IMR-90 (cell line): Measurements from ENCODE around the gene DPF1. TPM values are rescaled to one million over a fixed set of nuclear protein-coding genes. Genes with fewer than 3 reads are reported as not detected.

Experiments
- ATAC-seq: fragments of 200-7000 bp; cut with Tn5 transposase; 2 replicates; pipeline ENCODE4 v1.9.1; 2020; ENCODE audit warnings: low read depth, mild to moderate bottlenecking, moderate library complexity
- BruUV-seq: library from RNA; stranded (reverse); fragments of 400-500 nt; replicated peaks from 2 replicates; lab custom pipeline; 2021; lab: Mats Ljungman, UMichigan
- CTCF ChIA-PET: fragments of 300-600 bp; formaldehyde crosslinking; extraction: SDS; loops from one replicate; lab custom pipeline; 2021; ENCODE audit warnings: antibody characterized with exemption; lab: Yijun Ruan, JAX
- POLR2A ChIA-PET: fragments of 300-600 bp; sonication (Branson Sonifier 250); formaldehyde crosslinking; loops from one replicate; lab custom pipeline; 2022; ENCODE audit warnings: antibody characterized with exemption; ENCODE audit not compliant: unreplicated experiment; lab: Charles Lee
- DNase-seq: peaks from one replicate; pipeline ENCODE4 v3.0.0; 2013
- H2AFZ ChIP-seq: replicated peaks from 2 replicates; pipeline ENCODE3; 2013; ENCODE audit warnings: low read length, mild to moderate bottlenecking; ENCODE audit not compliant: poor library complexity
- H2AK5ac ChIP-seq: 2 replicates; pipeline ENCODE4 v1.6.1; 2013; ENCODE audit warnings: low read depth, low read length, inconsistent platforms
- H2AK9ac ChIP-seq: replicated peaks from 2 replicates; pipeline ENCODE3; 2013; ENCODE audit warnings: mild to moderate bottlenecking, low read depth, low read length, moderate library complexity; ENCODE audit not compliant: poor library complexity
- H2BK120ac ChIP-seq: 2 replicates; pipeline ENCODE4 v1.6.1; 2013; ENCODE audit warnings: low read depth, low read length, inconsistent platforms
- H2BK15ac ChIP-seq: 3 replicates; pipeline ENCODE4 v1.6.1; 2013; ENCODE audit warnings: low read depth, low read length, inconsistent platforms
- H2BK20ac ChIP-seq: 2 replicates; pipeline ENCODE4 v1.6.1; 2013; ENCODE audit warnings: low read depth, mild to moderate bottlenecking, inconsistent platforms, low read length, moderate library complexity
- H2BK5ac ChIP-seq: 2 replicates; pipeline ENCODE4 v1.6.1; 2013; ENCODE audit warnings: mild to moderate bottlenecking, low read depth, low read length, inconsistent platforms; ENCODE audit not compliant: poor library complexity, severe bottlenecking
- H3K14ac ChIP-seq: replicated peaks from 2 replicates; pipeline ENCODE4 v1.6.1; 2013; ENCODE audit warnings: low read depth, low read length, inconsistent platforms
- H3K18ac ChIP-seq: 2 replicates; pipeline ENCODE4 v1.6.1; 2013; ENCODE audit warnings: low read depth, low read length, control low read depth
- H3K23ac ChIP-seq: 2 replicates; pipeline ENCODE4 v1.6.1; 2013; ENCODE audit warnings: low read depth, low read length, inconsistent platforms
- H3K27ac ChIP-seq: 2 replicates; pipeline ENCODE4 v1.5.1; 2013; ENCODE audit warnings: mild to moderate bottlenecking, control low read depth, low read length; ENCODE audit not compliant: insufficient read depth
- H3K27me3 ChIP-seq: 2 replicates; pipeline ENCODE4 v1.6.1; 2013; ENCODE audit warnings: low read length; ENCODE audit not compliant: control insufficient read depth, insufficient read depth
- H3K36me3 ChIP-seq: 2 replicates; pipeline ENCODE4 v1.6.1; 2013; ENCODE audit warnings: low read length, mixed read lengths; ENCODE audit not compliant: control insufficient read depth, insufficient read depth
- H3K4ac ChIP-seq: 2 replicates; pipeline ENCODE4 v1.6.1; 2013; ENCODE audit warnings: low read depth, low read length, inconsistent platforms
- H3K4me1 ChIP-seq: 2 replicates; pipeline ENCODE4 v1.6.1; 2013; ENCODE audit warnings: low read length, mixed read lengths; ENCODE audit not compliant: control insufficient read depth, insufficient read depth
- H3K4me2 ChIP-seq: 2 replicates; pipeline ENCODE4 v1.6.1; 2013; ENCODE audit warnings: low read depth, mild to moderate bottlenecking, control low read depth, low read length, moderate library complexity
- H3K4me3 ChIP-seq: 2 replicates; pipeline ENCODE4 v1.5.1; 2013; ENCODE audit warnings: low read depth, mild to moderate bottlenecking, control low read depth, low read length, moderate library complexity; ENCODE audit not compliant: insufficient read depth
- H3K56ac ChIP-seq: 2 replicates; pipeline ENCODE4 v1.6.1; 2013; ENCODE audit warnings: low read length, inconsistent platforms; ENCODE audit not compliant: insufficient read depth; ENCODE audit errors: extremely low read depth
- H3K79me1 ChIP-seq, 2 experiments: 2 replicates each; pipeline ENCODE4 v1.6.1; 2013; ENCODE audit warnings: low read length in 2 of 2, inconsistent platforms in 1 of 2, low read depth in 1 of 2
- H3K9ac ChIP-seq: 2 replicates; pipeline ENCODE4 v1.6.1; 2013; ENCODE audit warnings: low read depth, low read length, control low read depth
- H3K9me1 ChIP-seq: 2 replicates; pipeline ENCODE4 v1.6.1; 2013; ENCODE audit warnings: low read length, inconsistent platforms; ENCODE audit not compliant: insufficient read depth
- H3K9me3 ChIP-seq: 2 replicates; pipeline ENCODE4 v1.6.1; 2013; ENCODE audit warnings: low read length; ENCODE audit not compliant: control insufficient read depth, insufficient read depth
- H4K20me1 ChIP-seq: 2 replicates; pipeline ENCODE4 v1.6.1; 2013; ENCODE audit warnings: low read length, inconsistent platforms; ENCODE audit not compliant: insufficient read depth
- H4K5ac ChIP-seq: 2 replicates; pipeline ENCODE4 v1.6.1; 2013; ENCODE audit warnings: mild to moderate bottlenecking, low read depth, low read length, control low read depth
- H4K8ac ChIP-seq, 2 experiments: 2 replicates each; pipeline ENCODE4 v1.6.1; 2013; ENCODE audit warnings: low read depth in 2 of 2, low read length in 2 of 2, control low read depth in 1 of 2, inconsistent platforms in 1 of 2
- H4K91ac ChIP-seq: 2 replicates; pipeline ENCODE4 v1.6.1; 2013; ENCODE audit warnings: low read depth, low read length, inconsistent platforms; ENCODE audit not compliant: insufficient read depth
- BHLHE40 ChIP-seq: fragments of 150-350 bp; IDR thresholded peaks from 2 replicates; pipeline ENCODE4 v1.6.1; 2016; ENCODE audit warnings: mild to moderate bottlenecking, low read depth, low read length
- CEBPB ChIP-seq: IDR thresholded peaks from 2 replicates; pipeline ENCODE4 v1.6.1; 2012; ENCODE audit warnings: low read depth, low read length, improper control_type of control experiment
- CHD1 ChIP-seq: IDR thresholded peaks from 2 replicates; pipeline ENCODE4 v1.6.1; 2012; ENCODE audit warnings: low read depth, low read length, improper control_type of control experiment
- ELK1 ChIP-seq: fragments of 150-350 bp; IDR thresholded peaks from 2 replicates; pipeline ENCODE4 v1.6.1; 2016; ENCODE audit warnings: low read depth, mild to moderate bottlenecking, low read length, moderate library complexity, borderline replicate concordance
- FOS ChIP-seq: fragments of 150-350 bp; IDR thresholded peaks from 2 replicates; pipeline ENCODE4 v1.6.1; 2016; ENCODE audit warnings: low read depth, low read length
- MAFK ChIP-seq: IDR thresholded peaks from 2 replicates; pipeline ENCODE4 v1.6.1; 2012; ENCODE audit warnings: low read depth, low read length, improper control_type of control experiment
- MAZ ChIP-seq: IDR thresholded peaks from 2 replicates; pipeline ENCODE4 v1.6.1; 2012; ENCODE audit warnings: low read depth, mild to moderate bottlenecking, low read length, improper control_type of control experiment, moderate library complexity, borderline replicate concordance
- MXI1 ChIP-seq: IDR thresholded peaks from 2 replicates; pipeline ENCODE4 v1.6.1; 2012; ENCODE audit warnings: low read depth, mild to moderate bottlenecking, low read length, moderate library complexity, borderline replicate concordance
- NFE2L2 ChIP-seq: fragments of 150-350 bp; IDR thresholded peaks from 2 replicates; pipeline ENCODE4 v1.6.1; 2016; ENCODE audit warnings: low read depth, mild to moderate bottlenecking, low read length
- POLR2A ChIP-seq: IDR thresholded peaks from 2 replicates; pipeline ENCODE4 v1.6.1; 2012; ENCODE audit warnings: mild to moderate bottlenecking, low read depth, low read length
- RAD21 ChIP-seq: IDR thresholded peaks from 2 replicates; pipeline ENCODE4 v1.6.1; 2012; ENCODE audit warnings: low read length, improper control_type of control experiment
- RCOR1 ChIP-seq: IDR thresholded peaks from 2 replicates; pipeline ENCODE4 v1.6.1; 2012; ENCODE audit warnings: mild to moderate bottlenecking, low read length, improper control_type of control experiment; ENCODE audit not compliant: insufficient replicate concordance
- RFX5 ChIP-seq: IDR thresholded peaks from 2 replicates; pipeline ENCODE4 v1.8.0; 2012; ENCODE audit warnings: low read depth, mild to moderate bottlenecking, low read length, moderate library complexity
- SMC3 ChIP-seq: fragments of 150-350 bp; IDR thresholded peaks from 2 replicates; pipeline ENCODE4 v1.6.1; 2016; ENCODE audit warnings: low read depth, mild to moderate bottlenecking, antibody characterized with exemption, low read length, moderate library complexity
- USF2 ChIP-seq: fragments of 150-350 bp; IDR thresholded peaks from 2 replicates; pipeline ENCODE4 v1.6.1; 2017; ENCODE audit warnings: mild to moderate bottlenecking, antibody characterized with exemption, low read length, low read depth
- WGBS, 2 experiments: methylation state at CpG; one replicate each; pipeline versions ENCODE4 v1.1.5 to v1.1.7; 2013; ENCODE audit warnings: missing lambda C conversion rate in 2 of 2; ENCODE audit not compliant: insufficient read length in 1 of 2; ENCODE audit errors: extremely low coverage in 2 of 2; 5-methylcytosine and 5-hydroxymethylcytosine counted together
- dilution Hi-C: fragments of 300-500 bp; cut with HindIII; formaldehyde crosslinking; loops from one replicate; pipeline ENCODE4 v1.14.3; 2018; ENCODE audit warnings: low sequenced_read_pairs; ENCODE audit not compliant: unreplicated experiment
- in situ Hi-C: fragments of 300-500 bp; cut with MboI; formaldehyde crosslinking; loops from 3 replicates; pipeline ENCODE4 v1.14.3; 2019; ENCODE audit warnings: low sequenced_read_pairs, inconsistent platforms, mixed read lengths
- intact Hi-C: fragments of 100-400 bp; cut with micrococcal nuclease; formaldehyde crosslinking; loops from 2 replicates; pipeline ENCODE4 v1.10.0; 2022
- polyA plus RNA-seq, 3 experiments: library from polyadenylated mRNA; depleted of rRNA; stranded (reverse); fragments of >200 nt; gene quantifications; 2 replicates each; pipeline ENCODE4 v1.2.3, GENCODE V29; 2012; ENCODE audit warnings: low replicate concordance in 1 of 3
- total RNA-seq: library from RNA; depleted of rRNA; stranded (reverse); fragments of >200 nt; gene quantifications from 2 replicates; pipeline ENCODE4 v1.2.3, GENCODE V29; 2012
- TF ChIP-seq, protein P1 (sequence below): conservative IDR thresholded peaks from 2 replicates; pipeline ENCODE4 v1.5.1; 2012; ENCODE audit warnings: mild to moderate bottlenecking, low read depth, low read length, improper control_type of control experiment

DPF1 gene
- total and polyA plus RNA-seq, 2 of the 4 experiments (the other 2 are of a cell fraction) = 3.2 to 5.5 TPM

DNA sequence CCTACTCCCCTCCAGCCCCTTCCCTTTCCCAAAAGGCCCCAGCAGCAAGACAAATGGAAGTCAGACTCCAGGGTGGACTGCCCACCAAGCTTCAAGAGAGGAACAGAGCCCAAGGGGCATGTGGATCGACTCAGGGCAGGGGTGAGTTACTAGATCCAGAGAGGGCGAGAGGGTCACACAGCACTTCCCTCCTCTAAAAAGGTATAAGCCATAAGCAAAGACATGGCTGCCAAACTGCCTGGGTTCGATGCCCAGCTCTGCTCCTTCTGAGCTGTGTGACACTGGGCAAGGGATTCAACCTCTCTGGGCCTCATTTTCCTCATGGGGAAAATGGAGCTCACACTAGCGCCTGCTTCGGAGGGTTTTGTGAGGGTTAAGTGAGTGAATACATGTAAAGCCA lies 28.4 kb upstream of the DPF1 start:
- ChIA-PET CTCF (interaction anchor here (0.8 kb wide), 1 partner anchor 68 kb away, joined by 3 read pairs; no protein-coding TSS in a partner anchor), POLR2A (no interaction called here)
- H3K27ac ChIP-seq = peak overlapping the region; percentile 30; the same call in 1 of the 2 replicates
- H3K79me1 ChIP-seq = no peaks in the 10 kb centered on the region
- peak overlapping the region; percentile 70 for H4K91ac ChIP-seq
- H2BK120ac ChIP-seq = peak overlapping the region; percentile 89
- H4K5ac ChIP-seq = peak overlapping the region; percentile 84
- no peaks in the 10 kb centered on the region; the same call in 1 of the 2 replicates for H3K27me3 ChIP-seq
- peak overlapping the region; percentile 68 for H3K18ac ChIP-seq
- ATAC-seq (no peak), DNase-seq (no peak)
- dilution Hi-C loops = no loop called here
- no CpG with 5 or more reads among the region's 5 CpGs for WGBS, 2 experiments
- H2BK5ac ChIP-seq = peak overlapping the region; percentile 16
- H4K8ac ChIP-seq = peak overlapping the region; percentile 83 to 98; a peak in 3 of 4 replicates
- H3K9me1 ChIP-seq = peaks cover 3% of the 10 kb centered on the region; the same call in 1 of the 2 replicates
- H3K14ac ChIP-seq = peak overlapping the region; percentile 13; the same call in 1 of the 2 replicates
- H2BK15ac ChIP-seq = peak overlapping the region; percentile 25; the same call in 2 of the 3 replicates
- peaks cover 31% of the 10 kb centered on the region for H3K4me1 ChIP-seq
- no peaks in the 10 kb centered on the region for H3K36me3 ChIP-seq
- no peaks in the 10 kb centered on the region for H4K20me1 ChIP-seq
- H2BK20ac ChIP-seq = peak overlapping the region; percentile 29; the same call in 1 of the 2 replicates
- TF ChIP-seq RAD21 (no peak), RFX5 (no peak), POLR2A (no peak), CEBPB (no peak), BHLHE40 (no peak), CHD1 (no peak), NFE2L2 (no peak), MAFK (no peak), MXI1 (no peak), USF2 (no peak), ELK1 (no peak), SMC3 (no peak), RCOR1 (no peak), MAZ (no peak), FOS (no peak)
- TF ChIP-seq, protein P1, sequence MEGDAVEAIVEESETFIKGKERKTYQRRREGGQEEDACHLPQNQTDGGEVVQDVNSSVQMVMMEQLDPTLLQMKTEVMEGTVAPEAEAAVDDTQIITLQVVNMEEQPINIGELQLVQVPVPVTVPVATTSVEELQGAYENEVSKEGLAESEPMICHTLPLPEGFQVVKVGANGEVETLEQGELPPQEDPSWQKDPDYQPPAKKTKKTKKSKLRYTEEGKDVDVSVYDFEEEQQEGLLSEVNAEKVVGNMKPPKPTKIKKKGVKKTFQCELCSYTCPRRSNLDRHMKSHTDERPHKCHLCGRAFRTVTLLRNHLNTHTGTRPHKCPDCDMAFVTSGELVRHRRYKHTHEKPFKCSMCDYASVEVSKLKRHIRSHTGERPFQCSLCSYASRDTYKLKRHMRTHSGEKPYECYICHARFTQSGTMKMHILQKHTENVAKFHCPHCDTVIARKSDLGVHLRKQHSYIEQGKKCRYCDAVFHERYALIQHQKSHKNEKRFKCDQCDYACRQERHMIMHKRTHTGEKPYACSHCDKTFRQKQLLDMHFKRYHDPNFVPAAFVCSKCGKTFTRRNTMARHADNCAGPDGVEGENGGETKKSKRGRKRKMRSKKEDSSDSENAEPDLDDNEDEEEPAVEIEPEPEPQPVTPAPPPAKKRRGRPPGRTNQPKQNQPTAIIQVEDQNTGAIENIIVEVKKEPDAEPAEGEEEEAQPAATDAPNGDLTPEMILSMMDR = no peak
- peak overlapping the region; percentile 82 for H3K4ac ChIP-seq
- no peak overlapping the region for H2AK9ac ChIP-seq
- in situ Hi-C loops = no loop called here
- H3K4me3 ChIP-seq = no peak overlapping the region
- H3K23ac ChIP-seq = 0 out of 2 replicates have a peak overlapping the region, but pooled peaks have one; percentile 27
- H2AFZ ChIP-seq = no peak overlapping the region
- BruUV-seq = no TSS peak
- H3K4me2 ChIP-seq = no peak overlapping the region
- H2AK5ac ChIP-seq = peak overlapping the region; percentile 41
- no peak overlapping the region for H3K56ac ChIP-seq
- H3K9me3 ChIP-seq = no peaks in the 10 kb centered on the region
- intact Hi-C loops = no loop called here
- 0 out of 2 replicates have a peak overlapping the region, but pooled peaks have one; percentile 2 for H3K9ac ChIP-seq
